ENCODE data around the gene KRT77.

The KRT77 gene

DNA sequence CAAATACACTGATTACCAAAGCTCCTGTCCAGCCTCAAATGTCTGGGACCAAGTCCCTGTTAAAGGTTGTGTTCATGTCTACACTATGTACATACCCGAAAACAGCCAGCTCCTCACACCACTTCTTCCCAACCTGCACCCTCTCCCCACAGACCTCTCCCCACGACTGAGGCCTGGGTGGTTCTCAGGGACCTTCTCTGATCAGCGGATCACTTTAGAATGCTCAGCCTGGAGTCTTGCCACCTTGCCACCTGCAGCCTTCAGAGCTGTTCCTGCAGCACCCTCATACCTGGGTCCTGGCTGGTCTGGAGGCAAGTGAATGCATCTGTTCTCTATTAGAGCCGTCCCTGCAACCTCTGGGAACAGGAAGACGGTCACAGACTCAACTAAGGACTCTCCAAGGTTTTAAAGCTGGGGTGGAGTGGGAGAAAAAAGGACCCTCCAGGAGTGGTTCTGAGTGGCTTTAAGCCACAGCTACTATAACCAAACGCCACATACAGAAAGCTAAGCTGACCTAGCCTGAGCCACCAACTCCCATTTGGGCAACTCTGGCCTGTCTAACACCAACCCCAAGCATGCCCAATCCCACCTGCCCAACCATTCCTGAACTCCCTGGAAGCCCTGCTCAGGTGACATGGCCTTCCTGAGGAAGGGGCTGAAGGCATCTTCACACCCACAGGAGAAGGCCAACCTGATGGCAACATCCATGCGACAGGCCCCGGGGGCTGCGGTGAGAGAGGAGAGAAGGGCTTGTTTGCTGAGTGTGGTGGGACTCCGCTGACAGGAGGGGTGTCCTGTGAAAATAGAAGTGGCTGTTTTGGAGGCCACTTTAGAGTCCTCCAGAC, 59.9 kb downstream of the KRT77 start:
- no peak for DNase-seq (ENCODE audit: low read depth, low spot score)
- Histone ChIP-seq H3K4me1 (ENCODE audit: insufficient read depth, insufficient read length) (no peaks in the 10 kb centered on the region), H3K9me3 (ENCODE audit: insufficient read depth, low read length) (no peaks in the 10 kb centered on the region), H3K27me3 (ENCODE audit: insufficient read depth, insufficient read length) (peaks cover 6% of the 10 kb centered on the region), H3K36me3 (ENCODE audit: insufficient read depth, insufficient read length, low read length) (no peaks in the 10 kb centered on the region), H3K4me3 (ENCODE audit: insufficient read length, low read depth) (no peak overlapping the region), H3K9ac (ENCODE audit: insufficient read length, low read depth) (no peak overlapping the region)
- TF ChIP-seq ZNF274 (IDR thresholded peaks at IDR 0.05; ENCODE audit: low read depth, low read length) (no peak), SUZ12 (IDR thresholded peaks at IDR 0.05; ENCODE audit: extremely low read depth, insufficient read depth, insufficient read length) (no peak), YY1 (IDR thresholded peaks at IDR 0.05; ENCODE audit: insufficient read depth, insufficient read length) (no peak)

DNA sequence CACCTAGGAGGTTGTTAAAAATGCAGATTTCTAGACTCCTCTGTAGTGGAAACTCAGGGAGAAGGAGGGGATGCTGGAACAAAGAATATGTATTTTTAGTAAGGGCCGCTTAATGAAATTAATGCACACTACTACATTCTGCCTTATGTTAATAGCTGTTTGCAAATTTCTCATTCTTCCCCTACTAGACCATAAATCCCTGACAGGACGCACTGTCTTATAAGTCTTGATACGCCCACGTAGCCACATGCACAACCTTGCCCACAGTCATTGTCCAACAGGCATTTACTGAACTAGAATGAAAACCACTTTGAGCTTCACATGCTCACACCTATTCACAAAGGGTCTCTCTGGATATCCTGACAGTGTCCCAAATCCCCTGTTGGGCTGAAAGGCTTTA, 61.9 kb downstream of the KRT77 start:
- TF ChIP-seq YY1 (IDR thresholded peaks at IDR 0.05; ENCODE audit: insufficient read depth, insufficient read length) (no peak), SUZ12 (IDR thresholded peaks at IDR 0.05; ENCODE audit: extremely low read depth, insufficient read depth, insufficient read length) (no peak), ZNF274 (IDR thresholded peaks at IDR 0.05; ENCODE audit: low read depth, low read length) (no peak)
- H3K9me3 ChIP-seq (ENCODE audit: insufficient read depth, low read length), result no peaks in the 10 kb centered on the region
- H3K27me3 ChIP-seq (ENCODE audit: insufficient read depth, insufficient read length), result peaks cover 6% of the 10 kb centered on the region
- no peaks in the 10 kb centered on the region for H3K4me1 ChIP-seq (ENCODE audit: insufficient read depth, insufficient read length)
- H3K9ac ChIP-seq (ENCODE audit: insufficient read length, low read depth), result no peak overlapping the region
- no peak for DNase-seq (ENCODE audit: low read depth, low spot score)
- H3K36me3 ChIP-seq (ENCODE audit: insufficient read depth, insufficient read length, low read length), result no peaks in the 10 kb centered on the region
- H3K4me3 ChIP-seq (ENCODE audit: insufficient read length, low read depth), result no peak overlapping the region
